GM19023 (cell line): ENCODE measurements around the gene KIF27.
"Not testable (repeated sequence)": the region's sequence is repeated elsewhere in the genome, so short reads cannot be mapped to it uniquely, and the experiment has no call there.

Experiments
- ATAC-seq: cut with Tn5 transposase; IDR thresholded peaks from one replicate; pipeline ENCODE4 v1.9.1; 2021; ENCODE audit warnings: mild to moderate bottlenecking, moderate library complexity; ENCODE audit not compliant: unreplicated experiment

Gene KIF27

DNA sequence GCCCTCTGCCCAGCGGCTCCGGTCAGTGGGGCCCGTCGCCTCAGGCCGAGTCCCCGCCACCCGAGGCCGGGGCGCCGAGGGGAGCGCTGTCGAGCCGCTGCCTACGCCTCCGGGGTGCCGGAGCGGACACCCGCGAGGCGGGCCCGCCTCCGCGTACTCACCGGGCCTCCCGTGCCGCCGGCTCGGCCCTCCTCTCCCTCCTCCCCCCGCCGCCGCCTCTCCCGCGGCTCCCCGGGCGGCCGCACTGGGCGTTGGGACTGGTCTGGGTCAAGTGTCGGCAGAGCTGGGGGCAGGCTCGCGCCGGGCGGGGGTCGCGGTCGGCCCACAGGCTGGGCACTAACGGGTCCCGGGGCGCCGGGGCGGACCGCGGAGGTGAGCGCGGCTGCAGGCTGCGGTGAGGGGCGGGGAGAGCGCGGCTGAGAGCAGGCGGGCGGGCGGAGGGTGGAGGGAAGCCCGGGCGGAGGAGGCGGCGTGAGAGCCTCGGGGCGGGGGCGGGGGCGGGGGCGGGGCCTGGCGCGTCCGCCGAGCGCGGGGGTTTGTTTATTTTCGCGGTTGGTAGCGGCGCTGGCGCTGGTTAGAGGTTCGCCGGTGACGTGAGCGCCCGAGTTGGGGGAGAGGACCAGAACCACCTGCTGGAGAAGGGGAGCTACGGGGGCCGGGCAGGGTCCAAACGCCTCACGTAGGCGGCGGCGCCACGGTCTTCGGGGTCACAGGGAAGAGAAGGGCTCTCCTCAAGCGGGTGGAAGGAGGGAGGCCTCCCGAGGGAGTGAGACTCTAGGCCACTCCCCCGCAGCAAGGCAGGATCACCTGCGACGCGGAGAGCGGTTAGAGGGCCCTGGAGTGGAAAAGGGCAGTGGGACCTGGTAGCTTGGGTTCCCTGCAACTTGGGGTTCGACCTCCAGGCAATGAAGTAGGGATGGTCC, 103.6 kb downstream of the KIF27 start, which contains the start of gene GKAP1:
Gene GKAP1 (minus strand): TSS at position 414 of the 923 bp plus-strand sequence. CDS start 11,252 bp downstream, outside the sequence.
- peak; percentile 83 for ATAC-seq

DNA sequence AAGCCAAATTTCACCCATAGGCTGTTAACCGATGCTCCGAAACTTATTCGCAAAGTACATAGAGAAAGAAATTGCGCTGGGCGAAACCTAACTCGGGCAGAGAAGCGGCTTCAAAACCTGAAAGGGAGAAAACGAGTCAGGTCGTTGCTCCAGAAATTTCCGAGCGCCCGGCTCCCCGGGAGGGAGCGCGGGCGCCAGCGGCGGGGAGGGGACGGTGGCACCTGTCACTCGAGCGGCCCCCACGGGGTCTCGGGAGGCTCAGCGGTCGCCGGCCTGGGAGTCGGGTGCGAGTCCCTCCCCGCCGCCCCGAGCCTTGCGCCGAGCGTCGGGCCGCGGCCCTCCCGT, 104.2 kb downstream of the KIF27 start:
- peak; percentile 7 for ATAC-seq

DNA sequence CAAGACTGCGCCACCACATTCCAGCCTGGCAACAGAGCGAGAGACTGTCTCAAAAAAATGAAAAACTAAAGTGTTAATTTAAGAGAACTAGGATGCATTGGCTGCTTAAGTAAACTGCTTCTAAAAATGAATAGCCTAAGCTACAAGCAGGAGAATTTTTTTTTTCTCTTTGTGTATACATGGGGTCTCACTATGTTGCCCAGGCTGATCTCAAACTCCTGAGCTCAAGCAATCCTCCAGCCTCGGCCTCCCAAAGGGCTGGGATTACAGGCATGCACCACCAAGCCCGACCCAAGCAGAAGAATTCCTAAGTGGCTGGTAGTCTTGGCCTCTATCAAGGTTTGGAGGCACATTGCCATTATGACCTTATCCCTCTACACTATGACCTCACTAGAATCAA, 106.1 kb downstream of the KIF27 start:
- not testable (repeated sequence) for ATAC-seq

DNA sequence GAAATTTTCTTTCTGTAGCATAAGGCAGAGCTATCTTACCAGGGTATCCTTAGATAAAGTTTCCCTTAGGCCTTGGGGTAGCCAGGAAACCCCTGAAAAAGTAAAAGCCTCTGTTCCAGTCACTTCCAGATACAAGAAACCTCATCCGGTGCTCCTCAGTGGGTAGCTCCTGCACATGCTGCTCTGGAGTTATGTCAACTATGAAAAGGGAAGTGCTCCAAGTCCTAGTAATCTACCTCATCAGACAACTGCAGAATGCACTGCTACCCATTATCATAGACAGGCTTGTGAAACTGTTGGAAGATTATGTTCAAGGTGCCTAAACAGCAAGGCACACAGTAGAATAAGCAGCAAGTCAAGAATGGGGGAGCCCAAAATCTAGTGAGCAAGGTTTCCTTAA, 112.0 kb downstream of the KIF27 start:
- not testable (repeated sequence) for ATAC-seq

DNA sequence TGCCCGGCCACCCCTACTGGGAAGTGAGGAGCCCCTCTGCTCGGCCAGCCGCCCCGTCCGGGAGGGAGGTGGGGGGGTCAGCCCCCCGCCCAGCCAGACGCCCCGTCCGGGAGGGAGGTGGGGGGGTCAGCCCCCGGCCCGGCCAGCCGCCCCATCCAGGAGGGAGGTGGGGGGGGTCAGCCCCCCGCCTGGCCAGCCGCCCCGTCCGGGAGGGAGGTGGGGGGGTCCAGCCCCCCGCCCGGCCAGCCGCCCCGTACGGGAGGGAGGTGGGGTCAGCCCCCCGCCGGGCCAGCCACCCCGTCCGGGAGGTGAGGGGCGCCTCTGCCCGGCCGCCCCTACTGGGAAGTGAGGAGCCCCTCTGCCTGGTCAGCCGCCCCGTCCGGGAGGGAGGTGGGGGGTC, 116.8 kb downstream of the KIF27 start:
- ATAC-seq = not testable (repeated sequence)

DNA sequence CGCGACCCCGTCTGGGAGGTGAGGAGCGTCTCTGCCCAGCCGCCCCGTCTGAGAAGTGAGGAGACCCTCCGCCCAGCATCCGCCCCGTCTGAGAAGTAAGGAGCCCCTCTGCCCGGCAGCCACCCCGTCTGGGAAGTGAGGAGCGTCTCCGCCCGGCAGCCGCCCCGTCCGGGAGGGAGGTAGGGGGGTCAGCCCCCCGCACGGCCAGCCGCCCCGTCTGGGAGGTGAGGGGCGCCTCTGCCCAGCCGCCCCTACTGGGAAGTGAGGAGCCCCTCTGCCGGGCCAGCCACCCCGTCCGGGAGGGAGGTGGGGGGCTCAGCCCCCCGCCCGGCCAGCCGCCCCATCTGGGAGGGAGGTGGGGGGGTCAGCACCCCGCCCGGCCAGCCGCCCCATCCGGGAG, 117.3 kb downstream of the KIF27 start:
- not testable (repeated sequence) for ATAC-seq

DNA sequence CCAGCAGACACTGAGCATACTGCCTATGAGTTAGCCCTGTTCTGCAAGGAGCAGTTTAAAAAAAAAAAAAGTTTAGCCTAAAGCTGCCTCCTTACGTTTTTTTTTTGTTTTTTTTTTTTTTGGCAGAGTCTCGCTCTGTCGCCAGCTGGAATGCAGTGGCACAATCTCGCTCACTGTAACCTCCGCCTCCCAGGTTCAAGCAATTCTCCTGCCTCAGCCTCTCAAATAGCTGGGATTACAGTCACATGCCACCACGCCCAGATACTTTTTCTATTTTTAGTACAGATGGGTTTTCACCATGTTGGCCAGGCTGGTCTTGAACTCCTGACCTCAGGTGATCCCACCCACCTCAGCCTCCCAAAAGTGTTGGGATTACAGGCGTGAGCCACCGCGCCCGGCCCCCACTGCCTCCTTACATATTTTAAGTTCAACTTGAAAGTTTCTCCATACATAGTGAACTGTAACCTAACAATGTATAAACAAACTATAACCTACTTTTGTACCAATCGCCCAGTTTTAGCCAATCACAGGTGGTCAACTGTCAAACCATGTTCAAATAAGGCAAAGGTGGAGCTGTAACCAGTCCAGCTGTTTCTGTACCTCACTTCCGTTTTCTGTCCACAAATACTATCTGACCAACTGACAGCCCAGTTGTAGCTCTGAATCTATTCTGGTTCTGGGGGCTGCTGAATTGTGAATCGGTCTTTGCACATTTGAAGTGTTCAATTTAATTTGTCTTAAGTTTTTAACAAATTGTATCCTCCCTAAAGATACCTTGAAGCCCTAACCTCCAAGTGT, 120.8 kb downstream of the KIF27 start:
- ATAC-seq = no peak

DNA sequence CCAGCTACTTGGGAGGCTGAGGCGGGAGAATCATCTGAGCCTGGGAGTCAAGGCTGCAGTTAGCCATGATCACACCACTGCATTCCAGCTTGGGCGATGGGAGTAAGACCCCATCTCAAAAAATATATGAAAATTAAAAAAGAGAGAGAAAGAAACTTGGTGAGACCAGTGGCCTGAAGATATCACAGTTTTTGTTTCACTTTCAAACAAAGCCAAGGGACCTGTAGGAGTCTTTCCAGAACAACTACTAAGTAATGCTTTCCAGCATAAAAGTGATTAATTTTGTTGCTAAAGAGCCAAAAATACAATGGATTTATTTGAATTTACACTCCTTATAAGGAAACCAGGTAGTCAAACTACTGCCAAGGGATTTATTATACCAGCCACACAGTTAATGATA, 127.2 kb downstream of the KIF27 start:
- no peak for ATAC-seq

DNA sequence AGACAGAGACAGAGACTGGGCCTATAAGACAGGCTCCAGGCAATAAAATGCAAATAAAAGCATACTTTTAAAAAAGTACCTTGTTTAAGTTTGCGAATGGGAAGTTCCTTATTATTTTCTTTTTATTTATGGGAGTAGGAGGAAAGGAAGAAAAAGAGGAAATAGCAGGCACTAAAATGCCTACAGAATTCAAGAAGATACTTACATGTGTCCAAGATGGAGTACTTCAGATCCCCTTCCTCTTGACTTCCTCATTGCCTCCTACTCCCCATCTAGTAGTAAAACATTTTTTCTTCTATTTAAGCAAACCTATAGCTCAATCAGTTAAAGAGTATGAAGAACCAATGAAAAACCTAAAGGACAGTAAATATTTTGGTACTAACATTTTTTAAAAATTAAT, 128.5 kb downstream of the KIF27 start:
- no peak for ATAC-seq
